H1 (cell line): ENCODE measurements around the gene CPXM2. TPM values are rescaled to one million over a fixed set of nuclear protein-coding genes. Genes with fewer than 3 reads are reported as not detected.

Experiments
- CTCF ChIA-PET: fragments of 300-600 bp; sonication (Branson Sonifier 250); formaldehyde crosslinking; loops from one replicate; lab custom pipeline; 2021; ENCODE audit not compliant: partially characterized antibody; lab: Charles Lee
- POLR2A ChIA-PET: fragments of 300-600 bp; sonication (Branson Sonifier 250); formaldehyde crosslinking; loops from one replicate; lab custom pipeline; 2021; ENCODE audit warnings: inconsistent platforms; ENCODE audit not compliant: partially characterized antibody; lab: Charles Lee
- DNase-seq, 2 experiments: peaks; one replicate each; pipeline versions ENCODE4 v3.0.0 to v3.0.0-alpha.2; 2010 to 2022; ENCODE audit warnings: low spot score in 2 of 2, low read depth in 1 of 2, mixed read lengths in 1 of 2
- FAIRE-seq: peaks from 2 replicates; lab custom pipeline; 2011; peaks lifted over from hg19 to GRCh38; lab: Jason Lieb, UNC
- H2AFZ ChIP-seq: 2 replicates; pipeline ENCODE4 v1.8.1; 2012; ENCODE audit warnings: low read length, inconsistent platforms
- H2AK5ac ChIP-seq: 2 replicates; pipeline ENCODE4 v1.6.1; 2013; ENCODE audit warnings: low read depth, low read length
- H2BK120ac ChIP-seq: replicated peaks from 2 replicates; pipeline ENCODE3; 2013; ENCODE audit warnings: low read depth, low read length, inconsistent platforms
- H2BK12ac ChIP-seq: 2 replicates; pipeline ENCODE4 v1.6.1; 2013; ENCODE audit warnings: low read depth, low read length
- H2BK15ac ChIP-seq: 2 replicates; pipeline ENCODE4 v1.6.1; 2013; ENCODE audit warnings: low read length
- H2BK20ac ChIP-seq: 2 replicates; pipeline ENCODE4 v1.6.1; 2013; ENCODE audit warnings: low read length
- H2BK5ac ChIP-seq: 2 replicates; pipeline ENCODE4 v1.6.1; 2013; ENCODE audit warnings: low read depth, low read length
- H3K14ac ChIP-seq: 2 replicates; pipeline ENCODE4 v1.6.1; 2013; ENCODE audit warnings: inconsistent platforms; ENCODE audit not compliant: insufficient read length
- H3K18ac ChIP-seq: 2 replicates; pipeline ENCODE4 v1.6.1; 2013; ENCODE audit warnings: low read length; ENCODE audit errors: extremely low read depth
- H3K23ac ChIP-seq: 2 replicates; pipeline ENCODE4 v1.6.1; 2013; ENCODE audit warnings: inconsistent platforms; ENCODE audit not compliant: insufficient read length
- H3K23me2 ChIP-seq: 2 replicates; pipeline ENCODE4 v1.6.1; 2013; ENCODE audit warnings: low read depth, low read length
- H3K27ac ChIP-seq: 2 replicates; pipeline ENCODE4 v1.6.1; 2011; ENCODE audit warnings: low read depth, low read length, inconsistent platforms
- H3K27me3 ChIP-seq, 4 experiments: replicated peaks in 1 of 4; 1 replicate in 1 of 4; 2 replicates in 3 of 4; pipeline versions ENCODE4 v1.6.1 to v1.8.1; 2011 to 2013; ENCODE audit warnings: low read length in 3 of 4, mild to moderate bottlenecking in 3 of 4, inconsistent platforms in 2 of 4, mixed read lengths in 2 of 4, moderate library complexity in 1 of 4; ENCODE audit not compliant: control insufficient read depth in 3 of 4, insufficient read depth in 3 of 4; ENCODE audit errors: extremely low read depth in 1 of 4
- H3K36me3 ChIP-seq, 4 experiments: 2 replicates each; pipeline versions ENCODE4 v1.6.1 to v1.8.1; 2011 to 2013; ENCODE audit warnings: mild to moderate bottlenecking in 4 of 4, low read length in 3 of 4, moderate library complexity in 2 of 4, control low read depth in 1 of 4, inconsistent platforms in 1 of 4; ENCODE audit not compliant: insufficient read depth in 4 of 4, control insufficient read depth in 2 of 4
- H3K4ac ChIP-seq: replicated peaks from 2 replicates; pipeline ENCODE3; 2013; ENCODE audit warnings: low read length, low read depth, mixed read lengths, inconsistent platforms; ENCODE audit not compliant: insufficient read length
- H3K4me1 ChIP-seq, 4 experiments: replicated peaks in 1 of 4; 1 replicate in 1 of 4; 2 replicates in 3 of 4; pipeline versions ENCODE4 v1.6.1 to v1.8.1; 2011 to 2013; ENCODE audit warnings: low read length in 3 of 4, inconsistent platforms in 2 of 4, mixed read lengths in 1 of 4; ENCODE audit not compliant: insufficient read depth in 4 of 4, control insufficient read depth in 3 of 4
- H3K4me2 ChIP-seq, 2 experiments: 2 replicates each; pipeline versions ENCODE4 v1.6.1 to v1.8.1; 2011 to 2013; ENCODE audit warnings: low read depth in 2 of 2, low read length in 2 of 2, control low read depth in 1 of 2, inconsistent platforms in 1 of 2, mild to moderate bottlenecking in 1 of 2; ENCODE audit not compliant: insufficient read depth in 1 of 2
- H3K4me3 ChIP-seq, 4 experiments: fragments of 200-600, 300-600 bp in 1 of 4; sonication (generic), shearing (Covaris generic), sonication (Bioruptor Twin) in 1 of 4; 2 replicates each; pipeline versions ENCODE4 v1.5.1 to v1.8.1; 2011 to 2016; ENCODE audit warnings: low read length in 4 of 4, low read depth in 3 of 4, control low read depth in 2 of 4, inconsistent platforms in 2 of 4, mild to moderate bottlenecking in 2 of 4, mixed read lengths in 1 of 4, moderate library complexity in 1 of 4; ENCODE audit not compliant: insufficient read depth in 2 of 4; ENCODE audit errors: extremely low read depth in 1 of 4
- H3K56ac ChIP-seq: replicated peaks from 2 replicates; pipeline ENCODE3; 2013; ENCODE audit warnings: low read depth, mild to moderate bottlenecking, mixed read lengths, low read length, inconsistent platforms; ENCODE audit not compliant: insufficient read length
- H3K79me1 ChIP-seq: 2 replicates; pipeline ENCODE4 v1.6.1; 2013; ENCODE audit warnings: low read depth, low read length, control low read depth
- H3K79me2 ChIP-seq, 2 experiments: 2 replicates each; pipeline versions ENCODE4 v1.6.1 to v1.8.1; 2012 to 2013; ENCODE audit warnings: low read length in 2 of 2, mild to moderate bottlenecking in 2 of 2, inconsistent platforms in 1 of 2; ENCODE audit not compliant: insufficient read depth in 2 of 2, control insufficient read depth in 1 of 2
- H3K9ac ChIP-seq, 4 experiments: replicated peaks in 1 of 4; 1 replicate in 1 of 4; 2 replicates in 3 of 4; pipeline versions ENCODE4 v1.6.1 to v1.8.1; 2011 to 2013; ENCODE audit warnings: low read depth in 3 of 4, low read length in 3 of 4, control low read depth in 2 of 4, mild to moderate bottlenecking in 2 of 4, moderate library complexity in 2 of 4, inconsistent platforms in 1 of 4; ENCODE audit errors: extremely low read depth in 1 of 4
- H3K9me3 ChIP-seq, 2 experiments: 2 replicates each; pipeline versions ENCODE4 v1.6.1 to v1.8.1; 2012 to 2013; ENCODE audit warnings: mild to moderate bottlenecking in 2 of 2, moderate library complexity in 2 of 2, control low read depth in 1 of 2, inconsistent platforms in 1 of 2, low read depth in 1 of 2, low read length in 1 of 2, mixed read lengths in 1 of 2; ENCODE audit not compliant: insufficient read depth in 2 of 2
- H4K20me1 ChIP-seq, 2 experiments: replicated peaks in 1 of 2; 2 replicates each; pipeline versions ENCODE3 to v1.8.1; 2011 to 2013; ENCODE audit warnings: inconsistent platforms in 2 of 2, low read length in 2 of 2, mild to moderate bottlenecking in 1 of 2; ENCODE audit not compliant: insufficient read depth in 2 of 2, control insufficient read depth in 1 of 2
- H4K5ac ChIP-seq: 2 replicates; pipeline ENCODE4 v1.6.1; 2013; ENCODE audit warnings: low read length, low read depth, mixed read lengths, inconsistent platforms; ENCODE audit not compliant: insufficient read length
- H4K8ac ChIP-seq: 2 replicates; pipeline ENCODE4 v1.8.0; 2013; ENCODE audit warnings: mild to moderate bottlenecking, moderate library complexity, low read length, inconsistent platforms; ENCODE audit not compliant: insufficient read depth; ENCODE audit errors: extremely low read depth
- H4K91ac ChIP-seq: replicated peaks from 2 replicates; pipeline ENCODE3; 2013; ENCODE audit warnings: low read length, mixed read lengths, inconsistent platforms; ENCODE audit not compliant: insufficient read length
- WGBS, 2 experiments: shearing (Covaris generic) in 1 of 2; methylation state at CpG; one replicate each; pipeline versions ENCODE4 v1.1.6 to v1.1.7; 2013 to 2015; ENCODE audit warnings: low lambda C conversion rate in 2 of 2, mixed read lengths in 2 of 2, inconsistent platforms in 1 of 2, low coverage in 1 of 2, missing lambda C conversion rate in 1 of 2; ENCODE audit not compliant: insufficient replicate concordance in 2 of 2, insufficient coverage in 1 of 2, insufficient read length in 1 of 2; ENCODE audit errors: extremely low coverage in 1 of 2, missing lambda C conversion rate in 1 of 2; 5-methylcytosine and 5-hydroxymethylcytosine counted together
- polyA plus RNA-seq, 7 experiments: library from polyadenylated mRNA; depleted of rRNA in 3 of 7; stranded (reverse) in 5 of 7; unstranded in 2 of 7; fragments of >200 nt in 5 of 7; fragments of 200-250 nt in 2 of 7; gene quantifications; 1 replicate in 5 of 7; 2 replicates in 1 of 7; 4 replicates in 1 of 7; pipeline versions ENCODE4 v1.2.1 to v1.2.3, GENCODE V29; 2011 to 2013; ENCODE audit warnings: missing spikeins in 2 of 7, mixed read lengths in 2 of 7
- total RNA-seq: library from RNA; stranded (reverse); fragmentation: NEBNext Ultra II Directional; extraction: Animal tissue kit (Norgen Biotek cat#: 25700); gene quantifications from 2 replicates; pipeline ENCODE4 v1.2.1, GENCODE V29; 2021
- TF ChIP-seq, protein P1 (sequence below): IDR thresholded peaks from 2 replicates; pipeline ENCODE4 v1.6.1; 2012; ENCODE audit warnings: inconsistent platforms

Gene CPXM2
- total and polyA plus RNA-seq, 2 of the 8 experiments (the other 6 are each of a cell fraction or from before 2014, with no cell fraction given) = 2.4 to 2.9 TPM

DNA sequence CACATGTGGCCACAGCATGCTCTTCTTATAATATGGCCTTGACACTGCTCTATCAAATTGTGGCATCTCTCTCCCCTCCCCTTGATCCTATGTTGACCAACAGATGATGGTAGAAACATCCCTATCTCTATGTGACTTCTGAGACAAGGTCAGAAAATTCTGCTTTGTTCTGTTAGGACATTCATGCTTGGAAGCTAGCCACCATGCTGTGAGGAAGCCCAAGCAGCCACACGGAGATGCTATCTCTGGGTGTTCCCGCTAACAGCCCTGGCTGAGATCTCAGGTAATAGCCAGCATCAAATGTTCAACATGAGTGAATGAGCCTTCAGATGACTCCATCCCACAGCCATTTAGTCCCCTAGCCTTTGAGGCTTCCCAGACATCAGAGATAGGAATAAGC, 36.8 kb upstream of the CPXM2 start:
- no peak overlapping the region for H2BK20ac ChIP-seq
- no peak overlapping the region for H3K14ac ChIP-seq
- no peak overlapping the region for H2BK5ac ChIP-seq
- H3K4ac ChIP-seq = no peak overlapping the region
- H4K8ac ChIP-seq = no peak overlapping the region
- ChIA-PET POLR2A (no interaction called here), CTCF (interaction anchor here (0.8 to 1.9 kb wide), 3 partner anchors 14 to 65 kb away, joined by 3 to 4 read pairs (median 3); no protein-coding TSS in a partner anchor)
- no peaks in the 10 kb centered on the region; a peak in 1 of 7 replicates for H3K27me3 ChIP-seq
- H2AK5ac ChIP-seq = no peak overlapping the region
- no peak overlapping the region for H3K4me3 ChIP-seq
- H3K23me2 ChIP-seq = no peaks in the 10 kb centered on the region
- TF ChIP-seq, protein P1, sequence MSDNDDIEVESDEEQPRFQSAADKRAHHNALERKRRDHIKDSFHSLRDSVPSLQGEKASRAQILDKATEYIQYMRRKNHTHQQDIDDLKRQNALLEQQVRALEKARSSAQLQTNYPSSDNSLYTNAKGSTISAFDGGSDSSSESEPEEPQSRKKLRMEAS = no peak
- H2AFZ ChIP-seq = no peak overlapping the region
- no peak overlapping the region for H2BK12ac ChIP-seq
- no peaks in the 10 kb centered on the region for H3K79me1 ChIP-seq
- FAIRE-seq (no peak), DNase-seq (no peak)
- H3K9ac ChIP-seq = no peak overlapping the region
- H3K18ac ChIP-seq = no peak overlapping the region
- H3K23ac ChIP-seq = no peak overlapping the region
- no peak overlapping the region for H2BK15ac ChIP-seq
- H3K56ac ChIP-seq = no peak overlapping the region
- no peak overlapping the region for H3K4me2 ChIP-seq
- no peak overlapping the region for H4K91ac ChIP-seq
- no peak overlapping the region for H2BK120ac ChIP-seq
- no peak overlapping the region for H3K27ac ChIP-seq
- peaks cover 17 to 30% of the 10 kb centered on the region in 2 experiments; a peak in 2 of 4 replicates for H3K9me3 ChIP-seq
- H3K36me3 ChIP-seq = no peaks in the 10 kb centered on the region
- no peaks in the 10 kb centered on the region for H3K79me2 ChIP-seq
- H4K20me1 ChIP-seq = no peaks in the 10 kb centered on the region
- H3K4me1 ChIP-seq = no peaks in the 10 kb centered on the region
- no peak overlapping the region for H4K5ac ChIP-seq
- 75% methylated on average over 2 of the region's 2 CpGs; no CpG with 5 or more reads in 1 of the 2 experiments for WGBS, 2 experiments
